GM06990 (cell line): ENCODE data around the gene ACSM3.

ENCODE experiments used
- DNase-seq: peaks from one replicate; pipeline ENCODE4 v3.0.0-alpha.2; 2011; ENCODE audit not compliant: insufficient read length; ENCODE audit errors: extremely low read depth
- H3K27me3 ChIP-seq: replicated peaks from 2 replicates; pipeline ENCODE4 v1.6.0; 2011; ENCODE audit warnings: low read length; ENCODE audit not compliant: control insufficient read depth, insufficient read depth
- H3K36me3 ChIP-seq: 2 replicates; pipeline ENCODE4 v1.5.1; 2011; ENCODE audit warnings: low read length; ENCODE audit not compliant: control insufficient read depth, insufficient read depth
- H3K4me3 ChIP-seq: replicated peaks from 2 replicates; pipeline ENCODE4 v1.5.1; 2011; ENCODE audit warnings: low read depth, mild to moderate bottlenecking, control low read depth, low read length
- TF ChIP-seq, protein P1 (sequence below): IDR thresholded peaks from 2 replicates; pipeline ENCODE4 v1.5.1; 2011; ENCODE audit warnings: low read length, control low read depth, mild to moderate bottlenecking, inconsistent platforms; ENCODE audit not compliant: insufficient read depth, poor library complexity, severe bottlenecking

ACSM3 gene

DNA sequence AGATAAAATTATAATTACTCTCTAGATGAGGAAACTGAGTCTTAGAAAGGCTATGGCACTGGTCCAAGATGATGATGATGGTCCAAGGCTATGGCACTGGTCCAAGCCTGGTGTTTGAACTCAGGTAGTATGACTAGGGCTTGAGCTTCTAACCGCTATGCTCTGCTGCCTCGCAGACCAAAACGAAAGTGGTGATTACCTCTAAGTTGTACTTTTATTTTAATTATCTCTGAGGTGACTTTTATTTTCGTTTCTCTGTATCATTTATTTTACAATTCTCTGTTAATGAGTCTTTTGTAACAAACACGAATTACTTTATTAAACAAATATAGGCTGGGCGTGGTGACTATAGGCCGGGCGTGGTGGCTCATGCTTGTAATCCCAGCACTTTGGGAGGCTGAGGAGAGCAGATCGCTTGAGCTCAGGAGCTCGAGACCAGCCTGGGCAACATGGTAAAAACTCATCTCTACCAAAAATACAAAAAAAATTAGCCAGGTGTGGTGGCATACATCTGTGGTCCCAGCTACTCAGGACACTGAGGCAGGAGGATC lies 48.1 kb downstream of the ACSM3 start:
- H3K27me3 ChIP-seq, result no peaks in the 10 kb centered on the region
- DNase-seq, result no peak
- no peaks in the 10 kb centered on the region; the same call in 1 of the 2 replicates for H3K36me3 ChIP-seq
- H3K4me3 ChIP-seq, result no peak overlapping the region
- TF ChIP-seq, protein P1, sequence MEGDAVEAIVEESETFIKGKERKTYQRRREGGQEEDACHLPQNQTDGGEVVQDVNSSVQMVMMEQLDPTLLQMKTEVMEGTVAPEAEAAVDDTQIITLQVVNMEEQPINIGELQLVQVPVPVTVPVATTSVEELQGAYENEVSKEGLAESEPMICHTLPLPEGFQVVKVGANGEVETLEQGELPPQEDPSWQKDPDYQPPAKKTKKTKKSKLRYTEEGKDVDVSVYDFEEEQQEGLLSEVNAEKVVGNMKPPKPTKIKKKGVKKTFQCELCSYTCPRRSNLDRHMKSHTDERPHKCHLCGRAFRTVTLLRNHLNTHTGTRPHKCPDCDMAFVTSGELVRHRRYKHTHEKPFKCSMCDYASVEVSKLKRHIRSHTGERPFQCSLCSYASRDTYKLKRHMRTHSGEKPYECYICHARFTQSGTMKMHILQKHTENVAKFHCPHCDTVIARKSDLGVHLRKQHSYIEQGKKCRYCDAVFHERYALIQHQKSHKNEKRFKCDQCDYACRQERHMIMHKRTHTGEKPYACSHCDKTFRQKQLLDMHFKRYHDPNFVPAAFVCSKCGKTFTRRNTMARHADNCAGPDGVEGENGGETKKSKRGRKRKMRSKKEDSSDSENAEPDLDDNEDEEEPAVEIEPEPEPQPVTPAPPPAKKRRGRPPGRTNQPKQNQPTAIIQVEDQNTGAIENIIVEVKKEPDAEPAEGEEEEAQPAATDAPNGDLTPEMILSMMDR, result no peak

DNA sequence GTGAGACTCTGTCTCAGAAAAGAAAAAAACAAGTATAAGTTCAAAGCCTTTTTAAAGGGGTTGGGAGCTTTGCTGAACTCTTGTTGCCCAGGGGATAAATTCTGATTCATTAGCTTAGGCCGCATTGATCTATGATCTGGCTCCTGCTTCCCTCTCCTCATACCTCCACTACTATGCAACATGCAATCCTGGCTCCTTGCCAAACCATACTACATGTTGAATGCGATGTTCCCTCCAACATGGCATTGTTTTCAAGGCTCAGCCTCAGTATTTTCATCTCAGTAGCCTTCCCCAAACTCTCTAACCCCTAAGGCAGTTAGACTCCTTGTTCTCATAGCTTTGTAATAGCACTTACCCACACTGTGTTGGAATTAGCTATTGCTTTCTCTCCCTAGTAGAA lies 48.7 kb downstream of the ACSM3 start:
- H3K4me3 ChIP-seq, result no peak overlapping the region
- no peaks in the 10 kb centered on the region; the same call in 1 of the 2 replicates for H3K36me3 ChIP-seq
- TF ChIP-seq, protein P1, result no peak
- no peaks in the 10 kb centered on the region for H3K27me3 ChIP-seq
- DNase-seq, result no peak

DNA sequence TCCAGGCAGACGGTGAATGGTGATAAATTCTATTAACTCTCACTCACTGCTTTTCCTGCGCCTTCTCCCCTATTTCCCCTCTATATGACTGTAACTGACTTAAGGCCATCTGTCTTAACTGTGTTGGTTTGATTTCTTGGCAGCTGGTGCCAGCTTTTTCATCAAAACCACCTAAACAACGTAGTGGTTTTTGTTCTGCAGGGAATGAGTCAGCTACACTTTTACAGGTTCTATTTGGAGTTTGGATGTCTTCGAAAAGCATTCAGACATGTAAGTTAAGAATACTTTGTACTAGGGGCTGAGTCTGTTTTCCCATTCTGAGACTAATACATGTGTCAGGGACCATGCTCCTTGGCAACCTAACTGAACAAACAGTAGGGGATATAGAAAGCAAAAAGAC lies 51.0 kb downstream of the ACSM3 start:
- Histone ChIP-seq H3K36me3 (no peaks in the 10 kb centered on the region; the same call in 1 of the 2 replicates), H3K27me3 (no peaks in the 10 kb centered on the region), H3K4me3 (no peak overlapping the region)
- TF ChIP-seq, protein P1, result no peak
- DNase-seq, result peak; percentile 17

DNA sequence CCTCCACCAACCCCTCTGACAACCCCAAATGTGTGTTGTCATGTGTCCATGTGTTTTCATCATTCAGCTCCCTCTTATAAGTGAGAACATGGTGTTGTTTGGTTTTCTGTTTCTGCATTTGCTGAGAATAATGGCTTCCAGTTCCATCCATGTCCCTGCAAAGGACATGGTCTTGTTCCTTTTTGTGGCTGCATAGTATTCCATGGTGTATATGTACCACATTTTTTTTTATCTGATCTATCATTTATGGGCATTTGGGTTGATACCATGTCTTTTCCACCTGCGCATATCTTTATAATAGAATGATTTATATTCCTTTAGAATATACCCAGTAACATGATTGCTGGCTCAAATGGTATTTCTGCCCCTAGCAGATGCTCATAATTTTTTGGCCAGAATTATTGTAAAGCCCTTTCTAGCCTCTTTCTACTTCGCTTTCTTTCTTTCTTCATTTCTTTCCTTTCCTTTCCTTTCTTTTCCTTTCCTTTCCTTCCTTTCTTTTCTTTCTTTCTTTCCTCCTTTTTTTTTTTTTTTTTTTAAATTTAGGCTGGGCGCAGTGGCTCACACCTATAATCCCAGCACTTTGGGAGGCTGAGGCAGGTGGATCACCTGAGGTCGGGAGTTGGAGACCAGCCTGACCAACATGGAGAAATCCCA lies 55.2 kb downstream of the ACSM3 start:
- TF ChIP-seq, protein P1, result no peak
- no peak for DNase-seq
- Histone ChIP-seq H3K36me3 (no peaks in the 10 kb centered on the region; the same call in 1 of the 2 replicates), H3K27me3 (no peaks in the 10 kb centered on the region), H3K4me3 (no peak overlapping the region)

DNA sequence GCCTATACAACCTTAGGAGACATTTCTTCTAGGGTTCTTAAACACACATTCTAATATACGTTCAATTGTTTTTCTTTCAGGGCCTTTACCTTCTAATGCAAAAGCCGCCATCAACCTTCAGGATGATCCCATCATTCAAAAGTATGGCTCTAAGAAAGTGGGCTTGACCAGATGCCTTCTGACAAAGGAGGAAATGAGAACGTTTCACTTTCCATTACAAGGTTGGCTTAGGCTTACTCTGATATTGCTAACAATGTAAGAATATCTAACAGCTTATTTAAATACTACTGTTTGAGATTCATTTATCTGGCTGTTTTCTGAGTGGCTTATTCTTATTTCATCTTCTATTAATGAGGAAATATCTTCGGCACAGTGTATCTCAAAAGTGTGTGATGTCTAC lies 57.9 kb downstream of the ACSM3 start:
- TF ChIP-seq, protein P1, result no peak
- no peak for DNase-seq
- no peak overlapping the region for H3K4me3 ChIP-seq
- H3K27me3 ChIP-seq, result no peaks in the 10 kb centered on the region
- H3K36me3 ChIP-seq, result no peaks in the 10 kb centered on the region; the same call in 1 of the 2 replicates
